GM21786 (cell line): Measurements from ENCODE around the gene RPS6KA2.
A peak's percentile ranks its signal among the peaks of the same experiment; 100 is the strongest.

Source experiments
- ATAC-seq: cut with Tn5 transposase; IDR thresholded peaks from one replicate; pipeline ENCODE4 v1.9.1; 2021; ENCODE audit not compliant: unreplicated experiment

The RPS6KA2 gene

DNA sequence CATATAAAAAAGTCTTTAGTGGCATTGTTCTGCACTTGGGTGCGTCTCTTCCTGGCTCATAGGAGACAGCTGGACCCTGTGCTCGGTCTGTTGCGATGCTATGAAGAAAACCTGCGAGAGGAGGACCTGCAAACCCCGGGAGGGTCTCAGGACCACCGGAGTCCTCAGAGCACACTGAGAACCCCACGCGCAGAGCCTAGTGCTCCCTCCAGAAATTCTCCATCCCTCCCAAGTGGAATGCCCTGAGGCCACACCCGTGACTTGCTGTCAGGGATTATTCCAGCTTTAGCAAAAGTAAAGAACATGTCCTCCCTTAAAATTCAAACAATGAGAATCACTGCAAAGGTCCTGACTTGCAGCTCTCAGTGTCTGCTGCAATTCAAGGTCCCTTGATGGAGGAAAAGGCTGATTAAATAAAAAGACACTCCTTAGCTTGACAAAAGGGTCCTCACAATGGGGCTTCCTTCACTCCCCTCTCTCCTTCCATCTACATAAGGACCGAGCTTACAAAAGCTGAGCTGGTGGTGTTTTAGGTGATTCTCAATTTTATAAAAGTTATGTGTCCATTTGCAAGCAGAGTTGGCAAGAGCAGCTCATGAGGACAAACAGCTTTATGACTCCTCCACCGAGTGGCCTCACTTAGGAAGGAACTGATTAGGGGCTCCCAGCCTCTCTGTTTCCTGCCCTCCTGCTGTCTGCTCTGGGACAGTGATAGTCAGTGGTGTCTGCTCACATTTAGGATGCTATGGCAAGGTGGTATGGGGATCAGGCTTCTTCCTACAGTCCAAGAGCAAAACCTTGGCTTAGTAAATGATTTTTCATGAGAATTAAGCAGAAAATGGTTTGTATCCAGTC lies 137.5 kb downstream of the RPS6KA2 start:
- ATAC-seq, result no peak

DNA sequence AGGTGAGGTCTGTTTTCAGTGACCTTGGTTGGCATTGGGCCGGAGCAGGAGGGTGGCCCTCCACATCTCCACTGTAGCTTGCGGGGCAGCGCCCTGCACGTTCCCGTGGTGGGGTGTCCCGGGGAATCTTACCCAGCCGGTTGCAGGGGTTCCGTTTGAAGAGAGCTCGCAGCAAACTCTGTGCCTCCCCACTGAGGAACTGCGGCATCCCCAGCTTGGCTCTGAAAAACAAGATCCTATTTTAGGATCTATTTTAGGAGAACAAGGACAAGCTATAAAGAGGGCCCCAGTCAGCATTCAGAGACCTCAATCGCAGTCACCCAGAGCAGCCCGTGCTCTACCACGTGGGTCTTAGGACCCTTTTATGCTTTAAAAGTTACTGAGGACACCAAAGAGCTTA lies 138.3 kb downstream of the RPS6KA2 start:
- ATAC-seq, result no peak

- peak; percentile 96 for ATAC-seq
Measured at GRCh38 chr6:166488076-166488685, 138.9 kb downstream of the RPS6KA2 start.

DNA sequence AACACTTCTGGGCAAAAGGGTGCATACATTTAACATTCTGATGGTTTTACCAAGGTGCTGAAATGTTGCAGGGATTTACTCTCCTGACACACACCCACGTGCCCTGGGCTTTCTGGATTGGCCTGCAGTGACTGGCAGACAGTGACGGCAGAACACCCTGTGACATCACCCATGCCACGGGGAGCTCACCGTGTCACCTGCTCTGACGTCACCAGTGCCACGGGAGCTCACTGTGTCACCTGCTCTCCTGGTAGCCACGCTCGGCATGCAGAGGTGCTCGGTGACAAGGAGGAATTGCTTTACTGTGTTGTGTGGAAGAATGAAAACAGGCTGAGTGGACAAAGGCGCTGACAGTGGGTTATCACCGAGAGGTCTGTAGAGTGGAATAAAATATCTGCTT lies 139.9 kb downstream of the RPS6KA2 start:
- no peak for ATAC-seq

DNA sequence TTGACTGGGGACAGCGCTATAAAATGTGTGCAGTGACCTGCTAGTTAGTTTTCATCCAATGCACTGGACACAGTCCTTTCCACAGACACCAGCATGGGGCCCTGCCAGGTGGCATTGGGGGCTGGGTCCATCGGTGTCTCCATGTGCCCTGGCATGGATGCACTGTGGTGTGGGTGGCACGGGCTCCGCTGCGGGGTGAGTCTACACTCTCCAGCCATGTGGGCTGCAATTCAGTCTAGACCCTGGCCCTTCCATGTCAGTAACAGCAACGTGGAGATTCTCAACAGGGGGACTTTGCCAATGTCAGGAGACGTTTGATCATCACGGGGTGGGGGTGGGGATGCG lies 140.5 kb downstream of the RPS6KA2 start:
- ATAC-seq, result no peak

DNA sequence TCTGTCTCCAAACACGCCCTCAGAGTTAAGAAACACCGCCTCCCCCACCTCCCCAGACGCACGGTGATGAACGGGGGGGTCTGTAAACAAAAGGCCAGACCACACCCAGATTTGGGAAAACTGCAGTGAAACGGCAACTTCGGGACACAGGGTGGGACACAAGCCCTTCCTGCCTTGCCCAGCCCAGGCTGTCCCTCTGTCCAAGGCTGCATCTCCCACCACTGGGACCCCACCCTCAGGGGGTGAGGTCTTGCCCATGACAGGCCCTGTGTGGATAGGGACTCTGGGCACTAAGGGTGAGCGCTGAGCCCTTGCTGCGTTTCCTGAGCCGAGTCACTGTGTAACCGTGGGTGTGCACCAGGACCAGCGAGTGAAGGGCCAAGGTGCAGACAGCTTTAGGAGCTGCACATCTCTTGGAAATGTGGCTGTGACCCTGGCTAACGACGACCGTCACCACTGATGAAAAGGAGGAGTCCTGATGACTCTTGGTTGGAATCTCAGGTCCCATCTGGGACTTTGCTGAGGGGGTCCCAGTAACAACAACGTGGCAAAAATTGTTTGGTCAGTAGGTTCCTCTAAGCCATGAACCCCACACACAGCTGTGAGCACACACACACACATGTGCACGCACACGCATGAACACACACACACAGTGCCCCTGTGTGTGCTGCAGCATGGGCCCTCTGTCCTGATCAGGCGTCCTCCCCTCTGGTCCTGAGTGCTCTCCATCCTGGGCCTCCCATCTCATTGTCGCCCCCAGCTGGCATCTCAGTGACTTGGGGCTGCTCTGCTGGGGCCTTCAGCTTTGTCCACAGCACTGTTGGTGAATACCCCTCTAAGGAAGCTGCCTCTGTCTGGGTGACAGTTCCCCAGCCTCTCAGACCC lies 141.2 kb downstream of the RPS6KA2 start:
- no peak for ATAC-seq

DNA sequence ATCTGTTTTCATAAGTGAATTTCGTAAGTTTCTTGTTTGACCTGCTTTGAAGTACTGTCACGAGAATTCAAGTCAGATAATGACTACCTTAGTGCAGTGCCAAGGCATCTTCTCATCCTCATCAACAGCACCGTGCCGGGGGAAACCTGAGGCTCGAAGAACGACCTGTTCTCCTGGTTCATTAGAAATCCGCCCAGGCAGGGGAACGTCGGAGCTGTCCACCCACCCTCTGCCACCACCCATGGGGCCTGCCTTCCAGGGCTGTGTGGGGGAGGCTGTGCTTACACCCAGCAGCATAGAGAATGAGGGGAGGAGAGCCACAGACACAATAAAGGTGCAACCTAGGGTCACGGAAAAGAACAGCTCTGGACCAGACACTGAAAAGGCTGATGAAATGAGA lies 142.2 kb downstream of the RPS6KA2 start:
- ATAC-seq, result no peak

DNA sequence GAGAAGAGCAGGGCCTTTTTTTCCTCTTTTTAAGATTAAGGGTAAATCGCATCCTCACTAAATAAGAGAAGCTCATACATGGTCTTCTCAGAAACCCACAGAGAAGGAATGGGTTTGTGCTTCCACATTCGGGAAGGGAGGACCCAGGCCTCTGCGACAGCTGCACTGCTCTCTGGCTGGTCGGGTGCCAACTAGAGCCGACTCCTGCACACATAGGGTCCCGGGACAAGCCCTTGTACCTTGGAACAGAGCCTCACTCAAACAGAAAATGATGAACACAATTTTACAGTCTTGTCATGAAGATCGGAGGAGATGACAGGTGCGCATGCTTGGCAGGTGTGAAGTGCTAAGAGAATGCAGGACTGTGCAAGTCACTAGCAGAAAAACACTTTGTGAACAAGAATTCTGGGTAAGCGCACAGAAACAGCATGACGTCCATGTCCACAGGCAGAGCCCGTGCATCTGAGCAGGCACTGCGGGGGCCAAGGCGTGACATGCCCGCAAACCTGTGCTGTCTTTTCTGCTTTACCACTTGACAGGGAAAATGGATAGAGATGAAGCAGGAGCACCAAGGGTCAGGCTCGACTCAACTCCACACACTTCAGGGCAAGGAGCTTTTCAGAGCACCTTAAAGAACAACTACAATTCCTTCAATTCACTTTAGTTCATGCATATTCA lies 143.3 kb downstream of the RPS6KA2 start:
- no peak for ATAC-seq

GRCh38 chr6:166483026-166483425 lies 144.0 kb downstream of the RPS6KA2 start:
- no peak for ATAC-seq

DNA sequence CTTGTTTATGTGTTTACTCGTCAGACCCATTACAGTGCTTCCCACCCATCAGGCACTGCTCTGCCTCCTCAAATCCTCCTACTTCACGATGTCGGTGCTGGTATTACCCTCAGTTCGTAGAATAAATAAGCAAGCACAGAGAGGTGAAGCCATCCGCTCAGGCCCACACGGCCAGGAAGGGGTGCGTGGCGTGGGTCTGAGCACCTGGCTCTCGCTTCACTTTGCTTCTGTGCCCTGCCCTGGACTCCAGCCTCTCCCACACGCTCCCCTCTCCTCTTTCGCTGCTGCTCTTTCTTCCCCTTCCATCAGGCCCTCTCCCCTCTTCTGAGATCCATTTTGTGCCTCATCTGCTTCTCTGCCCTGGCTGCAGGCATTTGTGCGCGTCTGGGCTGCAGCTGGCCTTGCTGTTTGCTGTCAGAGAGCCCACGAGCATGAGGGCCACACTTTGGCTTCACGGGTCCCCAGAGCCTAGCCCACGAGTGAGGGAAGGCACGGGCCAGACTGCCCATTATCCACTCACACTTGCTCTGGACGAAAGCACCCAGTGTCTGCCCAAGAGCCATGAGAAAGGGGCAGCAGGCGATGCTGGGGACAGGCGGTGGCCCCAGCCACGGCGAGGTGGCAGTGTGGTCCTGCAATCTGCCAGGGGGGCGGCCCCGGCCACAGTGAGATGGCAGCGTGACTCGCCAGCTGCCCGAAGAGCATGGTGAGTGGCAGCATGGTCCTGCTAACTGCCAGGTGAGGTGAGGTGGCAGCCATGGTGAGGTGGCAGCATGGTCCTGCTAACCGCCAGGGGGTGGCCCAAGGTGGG lies 148.1 kb downstream of the RPS6KA2 start:
- no peak for ATAC-seq

DNA sequence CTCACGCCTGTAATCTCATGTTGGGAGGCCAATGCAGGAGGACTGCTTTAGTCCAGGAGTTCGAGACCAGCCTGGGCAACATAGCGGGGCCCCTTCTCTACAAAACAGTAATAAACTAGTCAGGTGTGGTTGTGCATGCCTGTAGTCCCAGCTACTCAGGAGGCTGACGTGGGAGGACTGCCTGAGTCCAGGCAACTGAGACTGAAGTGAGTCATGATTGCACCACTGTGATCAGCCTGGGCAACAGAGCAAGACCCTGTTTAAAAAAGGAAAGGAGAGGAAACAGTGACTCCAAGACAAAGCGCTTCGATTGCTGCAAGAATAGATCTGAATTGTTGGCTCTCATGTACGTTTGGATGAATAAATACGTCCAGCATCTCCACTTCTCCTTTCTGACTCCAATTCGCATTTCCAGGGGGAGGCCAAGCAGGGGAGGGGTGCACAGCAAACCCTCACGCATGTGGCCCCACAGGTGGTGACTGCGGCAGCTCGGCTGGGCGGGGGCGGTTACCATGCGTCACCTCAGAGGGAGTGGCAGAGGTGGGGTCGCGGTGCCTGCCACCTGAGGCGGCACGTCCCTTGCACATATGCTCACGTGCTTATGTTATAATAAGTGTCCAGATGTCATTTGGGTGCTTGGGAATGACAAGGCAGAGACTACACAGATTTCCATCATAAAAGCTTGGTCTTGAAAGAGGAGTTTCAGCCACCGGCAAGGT lies 149.2 kb downstream of the RPS6KA2 start:
- no peak for ATAC-seq

GRCh38 chr6:166476634-166477215 lies 150.3 kb downstream of the RPS6KA2 start:
- no peak for ATAC-seq

- ATAC-seq, result no peak
Measured at GRCh38 chr6:166476061-166476591, 150.9 kb downstream of the RPS6KA2 start.

DNA sequence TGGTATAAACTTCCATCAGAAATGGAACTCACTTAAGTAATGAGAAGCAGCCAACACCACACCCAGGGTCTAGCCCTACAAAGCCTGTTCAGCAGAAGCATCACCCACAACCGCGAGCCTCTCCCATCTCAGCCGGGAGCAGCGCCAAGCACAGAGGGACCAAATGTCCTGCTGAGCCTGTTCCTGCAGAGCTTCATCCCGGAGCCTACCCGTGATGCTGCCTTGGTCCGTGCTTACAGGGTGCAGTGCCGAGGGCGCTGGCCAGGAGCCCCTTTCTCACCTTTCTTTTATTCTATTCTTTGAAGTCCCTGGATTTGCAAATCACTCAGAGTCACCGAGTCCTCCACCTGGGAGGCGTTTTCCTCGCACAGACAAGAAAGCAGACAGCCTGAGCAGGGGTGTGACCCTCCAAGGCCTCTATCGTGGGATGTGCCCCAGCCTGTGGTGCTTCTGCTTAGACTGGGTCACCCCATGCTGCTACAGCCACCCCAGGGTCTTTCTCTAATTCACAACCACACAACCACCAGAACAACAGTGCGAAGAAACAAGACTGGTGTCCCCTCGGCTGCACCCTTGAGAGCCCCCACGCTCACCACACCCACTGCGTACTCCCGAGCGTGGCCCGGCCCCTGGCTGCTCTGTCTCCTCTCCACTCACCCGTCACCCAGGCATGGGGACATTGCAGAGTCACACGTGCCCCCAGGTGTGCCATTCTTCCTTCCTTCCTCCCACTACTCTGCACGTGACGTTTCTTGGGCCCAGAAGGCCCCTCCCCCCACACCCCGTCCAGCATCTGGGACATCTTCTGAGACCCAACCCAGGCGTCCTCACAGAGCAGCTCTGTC lies 152.1 kb downstream of the RPS6KA2 start:
- no peak for ATAC-seq

DNA sequence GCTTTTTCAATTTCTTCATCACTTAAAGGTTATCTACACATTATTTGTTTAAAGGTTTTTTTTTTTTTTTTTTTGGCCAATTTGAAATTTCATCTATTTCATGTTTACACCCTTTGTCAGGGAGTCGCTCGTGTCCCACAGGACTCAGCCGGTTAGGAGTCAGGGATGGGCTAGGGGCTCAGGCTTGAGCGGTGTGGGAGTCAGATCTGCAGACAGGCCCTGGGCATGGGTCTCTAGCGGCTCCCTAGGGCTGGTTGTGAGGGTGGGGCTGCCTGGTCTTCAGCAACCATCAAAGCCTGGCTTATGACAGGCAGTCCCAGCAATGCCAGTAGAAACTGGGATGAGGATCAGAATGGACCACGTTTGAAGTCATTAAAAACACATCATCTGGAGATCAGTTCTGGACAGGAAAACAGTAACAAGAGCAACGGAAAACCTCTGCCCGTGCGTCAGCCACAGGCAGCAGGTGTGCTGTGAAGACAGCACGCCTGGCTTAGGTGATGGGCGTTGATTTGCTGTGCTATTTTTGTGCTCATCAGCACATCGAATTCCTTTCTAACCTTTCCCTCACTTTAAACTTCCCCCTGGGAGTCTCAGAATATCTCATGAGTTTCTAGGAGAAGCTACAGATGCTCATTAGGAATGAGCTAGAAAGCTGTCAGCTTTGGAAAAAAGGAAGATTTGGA lies 153.0 kb downstream of the RPS6KA2 start:
- ATAC-seq, result no peak

DNA sequence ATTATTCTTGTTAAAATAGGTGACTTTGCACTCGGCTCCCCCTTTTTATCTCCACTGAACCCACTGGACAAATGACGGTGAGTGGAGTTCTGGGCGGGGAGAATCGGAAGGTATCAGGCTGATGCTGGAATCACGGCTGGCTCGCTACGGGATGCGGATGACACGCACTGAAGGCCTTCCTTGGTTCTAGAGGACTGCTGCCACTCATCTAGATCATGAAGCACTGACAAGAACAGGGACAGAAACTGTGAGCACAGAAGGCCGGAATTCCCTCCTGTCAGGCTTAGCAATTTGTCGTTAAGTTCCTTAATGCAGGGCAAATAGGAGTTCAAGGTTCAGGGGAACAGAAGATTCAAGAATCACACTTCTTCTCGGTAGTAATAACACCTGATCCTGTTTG lies 154.4 kb downstream of the RPS6KA2 start:
- ATAC-seq, result no peak

- ATAC-seq, result no peak
Measured at GRCh38 chr6:166471797-166472260, 155.2 kb downstream of the RPS6KA2 start.
